T-cell (primary cell): Measurements from ENCODE around the gene NPFFR1. TPM values are rescaled to one million over a fixed set of nuclear protein-coding genes. Genes with fewer than 3 reads are reported as not detected.

Experiments used
- ATAC-seq, 4 experiments: fragments of 200-7000 bp in 3 of 4; fragments of 150-1000 bp in 1 of 4; cut with Tn5 transposase; replicated peaks in 1 of 4; 1 replicate in 3 of 4; 2 replicates in 1 of 4; pipeline ENCODE4 v1.10.0; 2021; ENCODE audit warnings: moderate library complexity in 3 of 4, mild to moderate bottlenecking in 2 of 4, moderate number of reproducible peaks in 1 of 4
- CTCF ChIA-PET, 2 donors: fragments of 300-600 bp; sonication (Branson Sonifier 250); formaldehyde crosslinking; loops; one replicate each; lab custom pipeline; 2022; ENCODE audit warnings: antibody characterized with exemption in 2 of 2; lab: Charles Lee
- POLR2A ChIA-PET, 2 donors: fragments of 300-600 bp; sonication (Branson Sonifier 250); formaldehyde crosslinking; loops; one replicate each; lab custom pipeline; 2022; ENCODE audit warnings: antibody characterized with exemption in 2 of 2; lab: Charles Lee
- DNase-seq, 35 experiments: peaks; one replicate each; pipeline versions ENCODE4 v3.0.0 to v3.0.0-alpha.2; 2013 to 2023
- H3K27ac ChIP-seq: one replicate; pipeline ENCODE4 v1.5.1; 2013; ENCODE audit warnings: low read length
- H3K27me3 ChIP-seq, 2 experiments: replicated peaks in 1 of 2; 1 replicate in 1 of 2; 2 replicates in 1 of 2; pipeline versions ENCODE4 v1.6.1 to v1.7.0; 2013; ENCODE audit warnings: low read length in 1 of 2, mixed read lengths in 1 of 2; ENCODE audit not compliant: control insufficient read depth in 2 of 2, insufficient read depth in 2 of 2; ENCODE audit errors: extremely low read depth in 1 of 2
- H3K36me3 ChIP-seq, 2 donors: 1 replicate in 1 of 2; 2 replicates in 1 of 2; pipeline versions ENCODE4 v1.6.1 to v1.7.0; 2013; ENCODE audit warnings: low read length in 1 of 2; ENCODE audit not compliant: control insufficient read depth in 2 of 2, insufficient read depth in 1 of 2; ENCODE audit errors: extremely low read depth in 1 of 2
- H3K4me1 ChIP-seq, 2 experiments: 1 replicate in 1 of 2; 2 replicates in 1 of 2; pipeline versions ENCODE4 v1.6.1 to v1.7.0; 2013; ENCODE audit warnings: low read length in 2 of 2, mixed read lengths in 1 of 2; ENCODE audit not compliant: insufficient read depth in 2 of 2, control insufficient read depth in 1 of 2; ENCODE audit errors: extremely low read depth in 1 of 2
- H3K4me3 ChIP-seq, 2 donors: 1 replicate in 1 of 2; 2 replicates in 1 of 2; pipeline versions ENCODE4 v1.5.1 to v1.7.0; 2013; ENCODE audit warnings: mild to moderate bottlenecking in 2 of 2, low read length in 1 of 2, moderate library complexity in 1 of 2; ENCODE audit not compliant: control insufficient read depth in 1 of 2; ENCODE audit errors: extremely low read depth in 1 of 2
- H3K9me3 ChIP-seq: 2 replicates; pipeline ENCODE4 v1.7.0; 2013
- H3K27ac Mint-ChIP-seq, 2 donors: one replicate each; pipeline ENCODE4 v1.8.0; 2020 to 2021; ENCODE audit warnings: mild to moderate bottlenecking in 2 of 2, mixed read lengths in 2 of 2
- H3K27me3 Mint-ChIP-seq, 2 donors: one replicate each; pipeline ENCODE4 v1.8.0; 2021 to 2022; ENCODE audit warnings: mixed read lengths in 2 of 2
- H3K36me3 Mint-ChIP-seq: one replicate; pipeline ENCODE4 v1.8.0; 2021; ENCODE audit warnings: mixed read lengths
- H3K4me1 Mint-ChIP-seq, 3 donors: one replicate each; pipeline ENCODE4 v1.8.0; 2020 to 2022; ENCODE audit warnings: mixed read lengths in 3 of 3, mild to moderate bottlenecking in 1 of 3
- H3K4me3 Mint-ChIP-seq, 3 donors: one replicate each; pipeline ENCODE4 v1.8.0; 2020 to 2022; ENCODE audit warnings: mild to moderate bottlenecking in 3 of 3, mixed read lengths in 3 of 3, moderate library complexity in 3 of 3
- H3K9me3 Mint-ChIP-seq, 3 donors: one replicate each; pipeline ENCODE4 v1.8.0; 2020 to 2022; ENCODE audit warnings: mixed read lengths in 3 of 3
- WGBS: methylation state at CpG from one replicate; pipeline ENCODE4 v1.1.5; 2013; ENCODE audit warnings: missing lambda C conversion rate; ENCODE audit not compliant: insufficient coverage; 5-methylcytosine and 5-hydroxymethylcytosine counted together
- total RNA-seq, 35 experiments: library from RNA in 6 of 35; stranded (reverse) in 6 of 35; fragments of 120-200 nt in 1 of 35; gene quantifications; one replicate each; pipeline versions ENCODE4 v1.2.1 to v1.2.4 and lab custom pipeline; 2013 to 2026

NPFFR1 gene
- total RNA-seq, 5 donors from 2014 or later (not counting 1 experiment from before 2014, with no cell fraction given), result not detected

GRCh38 chr10:70317272-70317942, 33.6 kb upstream of the NPFFR1 start:
- WGBS, result 83% methylated on average over 4 of the region's 5 CpGs
- Histone ChIP-seq H3K4me1 (peaks cover 0 to 5% of the 10 kb centered on the region in 2 experiments), H3K27me3 (no peaks in the 10 kb centered on the region), H3K27ac (no peak overlapping the region), H3K4me3 (no peak overlapping the region), H3K36me3 (no peaks in the 10 kb centered on the region), H3K9me3 (no peaks in the 10 kb centered on the region)
- H3K27me3 Mint-ChIP-seq, result no peaks in the 10 kb centered on the region
- H3K9me3 Mint-ChIP-seq, result no peaks in the 10 kb centered on the region
- H3K4me3 Mint-ChIP-seq, result no peak overlapping the region
- DNase-seq (no peak), ATAC-seq (no peak)
- H3K27ac Mint-ChIP-seq, result no peak overlapping the region
- H3K36me3 Mint-ChIP-seq, result peaks cover 8% of the 10 kb centered on the region
- ChIA-PET CTCF (no interaction called here), POLR2A (no interaction called here)
- H3K4me1 Mint-ChIP-seq, result peaks cover under 1 to 5% (median 3%) of the 10 kb centered on the region in 3 donors

- ChIA-PET POLR2A (no interaction called here), CTCF (no interaction called here)
- no peaks in the 10 kb centered on the region for H3K36me3 ChIP-seq
- H3K4me3 Mint-ChIP-seq, result no peak overlapping the region
- H3K4me3 ChIP-seq, result no peak overlapping the region
- DNase-seq (no peak), ATAC-seq (no peak)
- no CpG with 5 or more reads among the region's 5 CpGs for WGBS
- no peak overlapping the region for H3K27ac ChIP-seq
- no peaks in the 10 kb centered on the region for H3K27me3 Mint-ChIP-seq
- no peaks in the 10 kb centered on the region for H3K27me3 ChIP-seq
- peaks cover 8% of the 10 kb centered on the region for H3K36me3 Mint-ChIP-seq
- no peaks in the 10 kb centered on the region for H3K4me1 Mint-ChIP-seq
- no peaks in the 10 kb centered on the region for H3K4me1 ChIP-seq
- no peaks in the 10 kb centered on the region for H3K9me3 Mint-ChIP-seq
- H3K9me3 ChIP-seq, result no peaks in the 10 kb centered on the region
- H3K27ac Mint-ChIP-seq, result no peak overlapping the region
Measured at GRCh38 chr10:70315815-70316214, 32.0 kb upstream of the NPFFR1 start.

GRCh38 chr10:70315276-70315675, 31.5 kb upstream of the NPFFR1 start:
- WGBS, result no CpG with 5 or more reads among the region's 2 CpGs
- ChIA-PET POLR2A (no interaction called here), CTCF (no interaction called here)
- Mint-ChIP-seq H3K27me3 (no peaks in the 10 kb centered on the region), H3K4me3 (no peak overlapping the region), H3K4me1 (no peaks in the 10 kb centered on the region), H3K9me3 (no peaks in the 10 kb centered on the region), H3K36me3 (peaks cover 8% of the 10 kb centered on the region), H3K27ac (no peak overlapping the region)
- DNase-seq (no peak), ATAC-seq (no peak)
- no peak overlapping the region for H3K27ac ChIP-seq
- no peaks in the 10 kb centered on the region for H3K36me3 ChIP-seq
- no peak overlapping the region for H3K4me3 ChIP-seq
- no peaks in the 10 kb centered on the region for H3K9me3 ChIP-seq
- H3K4me1 ChIP-seq, result no peaks in the 10 kb centered on the region
- H3K27me3 ChIP-seq, result no peaks in the 10 kb centered on the region

GRCh38 chr10:70312972-70313371, 29.2 kb upstream of the NPFFR1 start:
- no peak overlapping the region for H3K4me3 ChIP-seq
- no peaks in the 10 kb centered on the region for H3K9me3 ChIP-seq
- no peaks in the 10 kb centered on the region for H3K27me3 ChIP-seq
- ATAC-seq (no peak), DNase-seq (no peak)
- WGBS, result 79% methylated on average over 4 of the region's 4 CpGs
- no peak overlapping the region for H3K4me3 Mint-ChIP-seq
- H3K36me3 ChIP-seq, result no peaks in the 10 kb centered on the region
- H3K4me1 ChIP-seq, result no peaks in the 10 kb centered on the region
- H3K27ac Mint-ChIP-seq, result no peak overlapping the region
- H3K27ac ChIP-seq, result no peak overlapping the region
- no peaks in the 10 kb centered on the region for H3K4me1 Mint-ChIP-seq
- POLR2A ChIA-PET, result no interaction called here
- CTCF ChIA-PET, result no interaction called here
- peaks cover 8% of the 10 kb centered on the region for H3K36me3 Mint-ChIP-seq
- no peaks in the 10 kb centered on the region for H3K9me3 Mint-ChIP-seq
- no peaks in the 10 kb centered on the region for H3K27me3 Mint-ChIP-seq

GRCh38 chr10:70312249-70312648, 28.4 kb upstream of the NPFFR1 start:
- H3K27me3 ChIP-seq, result no peaks in the 10 kb centered on the region
- H3K36me3 Mint-ChIP-seq, result peaks cover 8% of the 10 kb centered on the region
- H3K9me3 Mint-ChIP-seq, result no peaks in the 10 kb centered on the region
- no peak for DNase-seq
- POLR2A ChIA-PET, result no interaction called here
- no peak overlapping the region for H3K4me3 ChIP-seq
- no peaks in the 10 kb centered on the region for H3K4me1 ChIP-seq
- H3K36me3 ChIP-seq, result no peaks in the 10 kb centered on the region
- no peaks in the 10 kb centered on the region for H3K4me1 Mint-ChIP-seq
- no peak overlapping the region for H3K27ac Mint-ChIP-seq
- no peaks in the 10 kb centered on the region for H3K27me3 Mint-ChIP-seq
- CTCF ChIA-PET, result no interaction called here
- H3K9me3 ChIP-seq, result no peaks in the 10 kb centered on the region
- no peak overlapping the region for H3K27ac ChIP-seq
- WGBS, result 94% methylated on average over 3 of the region's 5 CpGs
- no peak overlapping the region for H3K4me3 Mint-ChIP-seq
- no peak for ATAC-seq

GRCh38 chr10:70311698-70312097, 27.9 kb upstream of the NPFFR1 start:
- CTCF ChIA-PET, result no interaction called here
- POLR2A ChIA-PET, result no interaction called here
- peaks cover 8% of the 10 kb centered on the region for H3K36me3 Mint-ChIP-seq

More at GRCh38 chr10:70311698-70312097, 27.9 kb upstream of the NPFFR1 start:
- H3K27ac Mint-ChIP-seq, result no peak overlapping the region
- Histone ChIP-seq H3K27ac (no peak overlapping the region), H3K27me3 (no peaks in the 10 kb centered on the region), H3K4me1 (no peaks in the 10 kb centered on the region), H3K9me3 (no peaks in the 10 kb centered on the region), H3K36me3 (no peaks in the 10 kb centered on the region), H3K4me3 (no peak overlapping the region)
- DNase-seq (no peak), ATAC-seq (no peak)
- WGBS, result 96% methylated on average over 3 of the region's 3 CpGs
- H3K27me3 Mint-ChIP-seq, result no peaks in the 10 kb centered on the region
- no peak overlapping the region for H3K4me3 Mint-ChIP-seq
- H3K4me1 Mint-ChIP-seq, result no peaks in the 10 kb centered on the region
- no peaks in the 10 kb centered on the region for H3K9me3 Mint-ChIP-seq
